GM08714 (cell line): ENCODE measurements around the gene RGPD3.
"Not testable (repeated sequence)": the region's sequence is repeated elsewhere in the genome, so short reads cannot be mapped to it uniquely, and the experiment has no call there.

Source experiments
- H3K4me3 ChIP-seq: fragments of 200-500 bp; sonication (Bioruptor generic); 2 replicates; pipeline ENCODE4 v1.5.1; 2014; ENCODE audit warnings: mild to moderate bottlenecking, low read length, inconsistent platforms
- ZNF274 ChIP-seq: IDR thresholded peaks from 2 replicates; pipeline ENCODE4 v1.6.1; 2012; ENCODE audit warnings: mild to moderate bottlenecking, low read depth, low read length

Gene RGPD3

GRCh38 chr2:106486551-106487385 is 18.6 kb upstream of the RGPD3 start, which contains the start of gene CD8B2:
TSS of gene CD8B2 (plus strand) at chr2:106487364. CDS start at chr2:106487427, 63 bp downstream.
- not testable (repeated sequence) for H3K4me3 ChIP-seq

- H3K4me3 ChIP-seq, result not testable (repeated sequence)
Measured at GRCh38 chr2:106479563-106479962, 11.3 kb upstream of the RGPD3 start.

GRCh38 chr2:106477647-106478046 is 9.4 kb upstream of the RGPD3 start:
- H3K4me3 ChIP-seq, result not testable (repeated sequence)

GRCh38 chr2:106470658-106471057 is 2.4 kb upstream of the RGPD3 start:
- H3K4me3 ChIP-seq, result not testable (repeated sequence)

GRCh38 chr2:106467516-106467915 is 697 bp downstream of the RGPD3 start:
- not testable (repeated sequence) for H3K4me3 ChIP-seq

GRCh38 chr2:106461882-106462281 is 6.3 kb downstream of the RGPD3 start:
- H3K4me3 ChIP-seq, result not testable (repeated sequence)

- not testable (repeated sequence) for H3K4me3 ChIP-seq
Measured at GRCh38 chr2:106390680-106391079, 77.5 kb downstream of the RGPD3 start.

- H3K4me3 ChIP-seq, result not testable (repeated sequence)
Measured at GRCh38 chr2:106388814-106389410, 79.3 kb downstream of the RGPD3 start.

GRCh38 chr2:106384548-106384947 is 83.7 kb downstream of the RGPD3 start:
- H3K4me3 ChIP-seq, result not testable (repeated sequence)

GRCh38 chr2:106381867-106382266 is 86.3 kb downstream of the RGPD3 start:
- H3K4me3 ChIP-seq, result not testable (repeated sequence)

GRCh38 chr2:106379567-106379966 is 88.6 kb downstream of the RGPD3 start:
- H3K4me3 ChIP-seq, result not testable (repeated sequence)

- not testable (repeated sequence) for H3K4me3 ChIP-seq
Measured at GRCh38 chr2:106369182-106369581, 99.0 kb downstream of the RGPD3 start.

- H3K4me3 ChIP-seq, result no peak overlapping the region
- no peak for TF ChIP-seq ZNF274
Measured at GRCh38 chr2:106366204-106366885, 101.9 kb downstream of the RGPD3 start.

- H3K4me3 ChIP-seq, result no peak overlapping the region
- TF ChIP-seq ZNF274, result no peak
Measured at GRCh38 chr2:106363791-106364190, 104.4 kb downstream of the RGPD3 start.

GRCh38 chr2:106362789-106363188 is 105.4 kb downstream of the RGPD3 start:
- H3K4me3 ChIP-seq, result no peak overlapping the region
- TF ChIP-seq ZNF274, result no peak

- H3K4me3 ChIP-seq, result no peak overlapping the region
- TF ChIP-seq ZNF274, result no peak
Measured at GRCh38 chr2:106359512-106359911, 108.7 kb downstream of the RGPD3 start.
